ENCODE data around the gene STAC. TPM values are rescaled to one million over a fixed set of nuclear protein-coding genes. Genes with fewer than 3 reads are reported as not detected.
"Not testable (repeated sequence)": the region's sequence is repeated elsewhere in the genome, so short reads cannot be mapped to it uniquely, and the experiment has no call there.

Gene STAC
- total RNA-seq, 2 experiments from 2014 or later, result 0.26 to 0.27 TPM

- CTCF ChIA-PET; H3K27ac Mint-ChIP-seq; ATAC-seq; H3K4me1 Mint-ChIP-seq; H3K36me3 Mint-ChIP-seq (ENCODE audit: low read depth); H3K9me3 Mint-ChIP-seq (ENCODE audit: low read depth); POLR2A ChIA-PET; H3K27me3 Mint-ChIP-seq; intact Hi-C loops (cut with DNase I, micrococcal nuclease); DNase-seq; H3K4me3 Mint-ChIP-seq: not testable (repeated sequence)
Measured at GRCh38 chr3:36500053-36500452, 119.7 kb downstream of the STAC start.

GRCh38 chr3:36501616-36502015, 121.3 kb downstream of the STAC start:
- no peaks in the 10 kb centered on the region for H3K9me3 Mint-ChIP-seq (ENCODE audit: low read depth)
- ChIA-PET CTCF (interaction anchor here (0.6 kb wide), 1 partner anchor 716 kb away, joined by 3 read pairs; no protein-coding TSS in a partner anchor), POLR2A (no interaction called here)
- intact Hi-C loops (cut with DNase I, micrococcal nuclease), result no loop called here
- no peak overlapping the region for H3K4me3 Mint-ChIP-seq
- H3K4me1 Mint-ChIP-seq, result no peaks in the 10 kb centered on the region
- DNase-seq (no peak), ATAC-seq (no peak)
- peaks cover 5% of the 10 kb centered on the region for H3K27me3 Mint-ChIP-seq
- H3K27ac Mint-ChIP-seq, result no peak overlapping the region
- no peaks in the 10 kb centered on the region for H3K36me3 Mint-ChIP-seq (ENCODE audit: low read depth)

GRCh38 chr3:36505393-36505792, 125.1 kb downstream of the STAC start:
- ATAC-seq, result no peak
- no peak for DNase-seq
- H3K27me3 Mint-ChIP-seq, result no peaks in the 10 kb centered on the region
- intact Hi-C loops (cut with DNase I, micrococcal nuclease), result no loop called here
- H3K9me3 Mint-ChIP-seq (ENCODE audit: low read depth), result no peaks in the 10 kb centered on the region
- H3K27ac Mint-ChIP-seq, result no peak overlapping the region
- no peaks in the 10 kb centered on the region for H3K36me3 Mint-ChIP-seq (ENCODE audit: low read depth)
- no peak overlapping the region for H3K4me3 Mint-ChIP-seq
- H3K4me1 Mint-ChIP-seq, result no peaks in the 10 kb centered on the region
- POLR2A ChIA-PET, result no interaction called here
- CTCF ChIA-PET, result no interaction called here

GRCh38 chr3:36511791-36512486, 131.6 kb downstream of the STAC start:
- H3K27ac Mint-ChIP-seq, result no peak overlapping the region
- H3K9me3 Mint-ChIP-seq (ENCODE audit: low read depth), result no peaks in the 10 kb centered on the region
- ATAC-seq (no peak), DNase-seq (no peak)
- H3K4me1 Mint-ChIP-seq, result no peaks in the 10 kb centered on the region
- ChIA-PET POLR2A (no interaction called here), CTCF (no interaction called here)
- no peaks in the 10 kb centered on the region for H3K27me3 Mint-ChIP-seq
- H3K4me3 Mint-ChIP-seq, result no peak overlapping the region
- no peaks in the 10 kb centered on the region for H3K36me3 Mint-ChIP-seq (ENCODE audit: low read depth)
- intact Hi-C loops (cut with DNase I, micrococcal nuclease), result no loop called here

GRCh38 chr3:36512555-36512954, 132.3 kb downstream of the STAC start:
- H3K9me3 Mint-ChIP-seq (ENCODE audit: low read depth), result no peaks in the 10 kb centered on the region
- H3K36me3 Mint-ChIP-seq (ENCODE audit: low read depth), result no peaks in the 10 kb centered on the region
- intact Hi-C loops (cut with DNase I, micrococcal nuclease), result no loop called here
- POLR2A ChIA-PET, result no interaction called here
- ATAC-seq (no peak), DNase-seq (no peak)
- no peak overlapping the region for H3K27ac Mint-ChIP-seq
- no peak overlapping the region for H3K4me3 Mint-ChIP-seq
- CTCF ChIA-PET, result no interaction called here
- H3K4me1 Mint-ChIP-seq, result no peaks in the 10 kb centered on the region
- H3K27me3 Mint-ChIP-seq, result no peaks in the 10 kb centered on the region

- H3K4me3 Mint-ChIP-seq, result no peak overlapping the region
- ATAC-seq (no peak), DNase-seq (no peak)
- no peak overlapping the region for H3K27ac Mint-ChIP-seq
- ChIA-PET CTCF (no interaction called here), POLR2A (no interaction called here)
- H3K36me3 Mint-ChIP-seq (ENCODE audit: low read depth), result no peaks in the 10 kb centered on the region
- H3K4me1 Mint-ChIP-seq, result no peaks in the 10 kb centered on the region
- intact Hi-C loops (cut with DNase I, micrococcal nuclease), result no loop called here
- H3K27me3 Mint-ChIP-seq, result no peaks in the 10 kb centered on the region
- no peaks in the 10 kb centered on the region for H3K9me3 Mint-ChIP-seq (ENCODE audit: low read depth)
Measured at GRCh38 chr3:36514171-36514570, 133.9 kb downstream of the STAC start.

- intact Hi-C loops (cut with DNase I, micrococcal nuclease), result no loop called here
- CTCF ChIA-PET, result no interaction called here
- H3K4me1 Mint-ChIP-seq, result no peaks in the 10 kb centered on the region
- no peaks in the 10 kb centered on the region for H3K9me3 Mint-ChIP-seq (ENCODE audit: low read depth)
- no peaks in the 10 kb centered on the region for H3K27me3 Mint-ChIP-seq
- no peak overlapping the region for H3K27ac Mint-ChIP-seq
- POLR2A ChIA-PET, result no interaction called here
- no peak overlapping the region for H3K4me3 Mint-ChIP-seq
- no peak for ATAC-seq
- no peaks in the 10 kb centered on the region for H3K36me3 Mint-ChIP-seq (ENCODE audit: low read depth)
- no peak for DNase-seq
Measured at GRCh38 chr3:36519682-36520081, 139.4 kb downstream of the STAC start.

- Mint-ChIP-seq H3K27me3 (no peaks in the 10 kb centered on the region), H3K4me3 (no peak overlapping the region), H3K4me1 (no peaks in the 10 kb centered on the region), H3K36me3 (ENCODE audit: low read depth) (no peaks in the 10 kb centered on the region), H3K9me3 (ENCODE audit: low read depth) (no peaks in the 10 kb centered on the region), H3K27ac (no peak overlapping the region)
- ChIA-PET POLR2A (no interaction called here), CTCF (no interaction called here)
- ATAC-seq (no peak), DNase-seq (no peak)
- intact Hi-C loops (cut with DNase I, micrococcal nuclease), result no loop called here
Measured at GRCh38 chr3:36520241-36521006, 140.1 kb downstream of the STAC start.

GRCh38 chr3:36521007-36521379, 140.7 kb downstream of the STAC start:
- DNase-seq (no peak), ATAC-seq (no peak)
- Mint-ChIP-seq H3K27ac (no peak overlapping the region), H3K27me3 (no peaks in the 10 kb centered on the region), H3K9me3 (ENCODE audit: low read depth) (no peaks in the 10 kb centered on the region), H3K4me3 (no peak overlapping the region), H3K4me1 (no peaks in the 10 kb centered on the region), H3K36me3 (ENCODE audit: low read depth) (no peaks in the 10 kb centered on the region)
- ChIA-PET POLR2A (no interaction called here), CTCF (no interaction called here)
- intact Hi-C loops (cut with DNase I, micrococcal nuclease), result no loop called here

GRCh38 chr3:36524560-36524959, 144.3 kb downstream of the STAC start:
- Mint-ChIP-seq H3K9me3 (ENCODE audit: low read depth) (no peaks in the 10 kb centered on the region), H3K27ac (no peak overlapping the region), H3K4me1 (no peaks in the 10 kb centered on the region), H3K27me3 (no peaks in the 10 kb centered on the region), H3K4me3 (no peak overlapping the region), H3K36me3 (ENCODE audit: low read depth) (no peaks in the 10 kb centered on the region)
- ChIA-PET CTCF (no interaction called here), POLR2A (no interaction called here)
- ATAC-seq (no peak), DNase-seq (no peak)
- intact Hi-C loops (cut with DNase I, micrococcal nuclease), result no loop called here

- CTCF ChIA-PET, result no interaction called here
- H3K27ac Mint-ChIP-seq, result no peak overlapping the region
- no peaks in the 10 kb centered on the region for H3K36me3 Mint-ChIP-seq (ENCODE audit: low read depth)
- no peak overlapping the region for H3K4me3 Mint-ChIP-seq
- no peaks in the 10 kb centered on the region for H3K9me3 Mint-ChIP-seq (ENCODE audit: low read depth)
- no peak for DNase-seq
- no peaks in the 10 kb centered on the region for H3K4me1 Mint-ChIP-seq
- intact Hi-C loops (cut with DNase I, micrococcal nuclease), result no loop called here
- POLR2A ChIA-PET, result no interaction called here
- no peak for ATAC-seq
- no peaks in the 10 kb centered on the region for H3K27me3 Mint-ChIP-seq
Measured at GRCh38 chr3:36525115-36525801, 145.0 kb downstream of the STAC start.

GRCh38 chr3:36538136-36538749, 157.9 kb downstream of the STAC start:
- ChIA-PET POLR2A (no interaction called here), CTCF (interaction anchor here (0.6 kb wide), 1 partner anchor 650 kb away, joined by 3 read pairs; no protein-coding TSS in a partner anchor)
- intact Hi-C loops (cut with DNase I, micrococcal nuclease), result no loop called here
- H3K4me3 Mint-ChIP-seq, result no peak overlapping the region
- no peaks in the 10 kb centered on the region for H3K4me1 Mint-ChIP-seq
- ATAC-seq (no peak), DNase-seq (no peak)
- H3K9me3 Mint-ChIP-seq (ENCODE audit: low read depth), result peaks cover 2% of the 10 kb centered on the region
- H3K36me3 Mint-ChIP-seq (ENCODE audit: low read depth), result no peaks in the 10 kb centered on the region
- H3K27me3 Mint-ChIP-seq, result peaks cover 3% of the 10 kb centered on the region
- no peak overlapping the region for H3K27ac Mint-ChIP-seq
